Nephron (organoid): ENCODE measurements around the gene FERD3L.

Source experiments
- H3K27ac Mint-ChIP-seq, 3 experiments: 2 replicates each; pipeline ENCODE4 v1.8.0; 2020; ENCODE audit warnings: mixed read lengths in 3 of 3, mild to moderate bottlenecking in 2 of 3, moderate library complexity in 1 of 3
- H3K27me3 Mint-ChIP-seq: 2 replicates; pipeline ENCODE4 v1.8.0; 2021; ENCODE audit warnings: low read depth, mild to moderate bottlenecking, moderate library complexity, mixed read lengths
- H3K36me3 Mint-ChIP-seq: 2 replicates; pipeline ENCODE4 v1.8.0; 2020; ENCODE audit warnings: low read depth, mixed read lengths
- H3K4me1 Mint-ChIP-seq: 2 replicates; pipeline ENCODE4 v1.8.0; 2020; ENCODE audit warnings: mixed read lengths
- H3K4me3 Mint-ChIP-seq, 3 experiments: 2 replicates each; pipeline ENCODE4 v1.8.0; 2020; ENCODE audit warnings: mild to moderate bottlenecking in 3 of 3, mixed read lengths in 3 of 3, moderate library complexity in 2 of 3
- H3K9me3 Mint-ChIP-seq: 2 replicates; pipeline ENCODE4 v1.8.0; 2020; ENCODE audit warnings: mixed read lengths
- CTCF ChIP-seq, 3 experiments: fragments of 200-600 bp; sonication (generic); IDR thresholded peaks; one replicate each; pipeline ENCODE4 v1.5.0; 2021; ENCODE audit warnings: antibody characterized with exemption in 3 of 3; ENCODE audit not compliant: unreplicated experiment in 3 of 3

FERD3L gene

GRCh38 chr7:19161671-19162070 lies 16.4 kb upstream of the FERD3L start:
- TF ChIP-seq CTCF (IDR thresholded peaks at IDR 0.05; ENCODE audit: unreplicated experiment in 3 of 3), result no peak
- no peak overlapping the region for H3K4me3 Mint-ChIP-seq
- no peaks in the 10 kb centered on the region for H3K36me3 Mint-ChIP-seq
- no peak overlapping the region for H3K27ac Mint-ChIP-seq
- no peaks in the 10 kb centered on the region for H3K27me3 Mint-ChIP-seq
- H3K9me3 Mint-ChIP-seq, result no peaks in the 10 kb centered on the region
- no peaks in the 10 kb centered on the region for H3K4me1 Mint-ChIP-seq

- Mint-ChIP-seq H3K4me1 (peaks cover 12% of the 10 kb centered on the region), H3K27ac (no peak overlapping the region), H3K9me3 (peaks cover 4% of the 10 kb centered on the region), H3K27me3 (peaks cover 63% of the 10 kb centered on the region), H3K36me3 (no peaks in the 10 kb centered on the region), H3K4me3 (no peak overlapping the region)
- no peak for TF ChIP-seq CTCF (IDR thresholded peaks at IDR 0.05; ENCODE audit: unreplicated experiment in 3 of 3)
These were observed 1.5 kb upstream of the FERD3L start for GRCh38 chr7:19146699-19147098.

GRCh38 chr7:19145434-19146115 lies 354 bp upstream of the FERD3L start:
- H3K4me3 Mint-ChIP-seq, result peak overlapping the region; percentile 28 to 78 (median 70)
- H3K27me3 Mint-ChIP-seq, result peaks cover 73% of the 10 kb centered on the region
- H3K27ac Mint-ChIP-seq, result no peak overlapping the region
- H3K4me1 Mint-ChIP-seq, result peaks cover 12% of the 10 kb centered on the region
- H3K36me3 Mint-ChIP-seq, result no peaks in the 10 kb centered on the region
- H3K9me3 Mint-ChIP-seq, result peaks cover 4% of the 10 kb centered on the region
- no peak for TF ChIP-seq CTCF (IDR thresholded peaks at IDR 0.05; ENCODE audit: unreplicated experiment in 3 of 3)

GRCh38 chr7:19143881-19144574 lies 1.2 kb downstream of the FERD3L start:
- Mint-ChIP-seq H3K4me1 (peaks cover 12% of the 10 kb centered on the region), H3K36me3 (no peaks in the 10 kb centered on the region), H3K27me3 (peaks cover 77% of the 10 kb centered on the region), H3K9me3 (peaks cover 4% of the 10 kb centered on the region), H3K27ac (no peak overlapping the region), H3K4me3 (peak overlapping the region; percentile 69 to 78 (median 72))
- no peak for TF ChIP-seq CTCF (IDR thresholded peaks at IDR 0.05; ENCODE audit: unreplicated experiment in 3 of 3)

- Mint-ChIP-seq H3K4me3 (no peak overlapping the region), H3K27me3 (peaks cover 52% of the 10 kb centered on the region), H3K9me3 (peaks cover 4% of the 10 kb centered on the region), H3K27ac (no peak overlapping the region), H3K4me1 (peaks cover 4% of the 10 kb centered on the region), H3K36me3 (no peaks in the 10 kb centered on the region)
- no peak for TF ChIP-seq CTCF (IDR thresholded peaks at IDR 0.05; ENCODE audit: unreplicated experiment in 3 of 3)
These were observed 5.4 kb downstream of the FERD3L start for GRCh38 chr7:19139706-19140327.
